BE2C (cell line): Measurements from ENCODE around the gene FUT6.
"Not testable (repeated sequence)": the region's sequence is repeated elsewhere in the genome, so short reads cannot be mapped to it uniquely, and the experiment has no call there.

Experiments
- DNase-seq: peaks from one replicate; pipeline ENCODE4 v3.0.0-alpha.2; 2020
- H3K27me3 ChIP-seq: fragments of 250-450 bp; sonication (Bioruptor Pico); 2 replicates; pipeline ENCODE4 v1.5.1; 2020; ENCODE audit warnings: mild to moderate bottlenecking
- H3K36me3 ChIP-seq: fragments of 250-450 bp; sonication (Bioruptor Pico); 2 replicates; pipeline ENCODE4 v1.5.1; 2020; ENCODE audit warnings: mild to moderate bottlenecking
- H3K4me1 ChIP-seq: fragments of 250-450 bp; sonication (Bioruptor Pico); 2 replicates; pipeline ENCODE4 v1.5.1; 2020
- H3K4me3 ChIP-seq: 2 replicates; pipeline ENCODE4 v1.5.1; 2011; ENCODE audit warnings: low read depth, low read length
- H3K9me3 ChIP-seq: fragments of 250-450 bp; sonication (Bioruptor Pico); 2 replicates; pipeline ENCODE4 v1.5.1; 2020
- TF ChIP-seq, protein P1 (sequence below): IDR thresholded peaks from 2 replicates; pipeline ENCODE4 v1.5.1; 2012; ENCODE audit warnings: mild to moderate bottlenecking, low read depth, low read length

The FUT6 gene

DNA sequence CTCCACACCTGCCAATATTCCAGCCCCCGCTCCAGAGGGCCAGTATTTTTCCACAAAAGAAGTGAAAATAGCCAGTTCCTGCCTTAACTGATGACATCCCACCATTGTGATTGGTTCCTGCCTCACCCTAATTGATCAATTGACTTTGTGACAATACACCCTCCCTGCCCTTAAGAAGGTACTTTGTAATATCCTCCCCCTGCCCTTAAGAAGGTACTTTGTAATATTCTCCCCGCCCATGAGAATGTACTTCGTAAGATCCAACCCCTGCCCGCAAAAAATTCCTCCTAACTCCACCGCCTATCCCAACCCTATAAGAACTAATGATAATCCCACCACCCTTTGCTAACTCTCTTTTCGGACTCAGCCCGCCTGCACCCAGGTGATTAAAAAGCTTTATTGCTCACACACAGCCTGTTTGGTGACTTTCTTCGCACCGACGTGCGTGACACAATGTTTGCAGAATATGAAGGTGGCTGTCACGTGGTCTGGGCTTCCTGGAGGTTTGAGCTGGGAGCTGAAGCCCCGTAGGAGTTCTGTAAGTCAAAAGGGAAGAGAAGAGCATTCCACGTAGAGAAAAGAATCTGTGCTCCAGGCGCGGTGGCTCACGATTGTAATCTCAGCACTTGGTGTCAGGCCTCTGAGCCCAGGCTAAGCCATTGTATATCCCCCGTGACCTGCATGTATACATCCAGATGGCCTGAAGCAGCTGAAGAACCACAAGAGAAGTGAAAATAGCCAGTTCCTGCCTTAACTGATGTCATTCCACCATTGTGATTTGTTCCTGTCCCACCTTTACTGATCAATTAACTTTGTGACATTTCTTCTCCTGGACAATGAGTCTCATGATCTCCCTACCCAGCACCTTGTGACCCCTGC is 17.9 kb upstream of the FUT6 start:
- H3K36me3 ChIP-seq: no peaks in the 10 kb centered on the region
- no peaks in the 10 kb centered on the region for H3K4me1 ChIP-seq
- TF ChIP-seq, protein P1, sequence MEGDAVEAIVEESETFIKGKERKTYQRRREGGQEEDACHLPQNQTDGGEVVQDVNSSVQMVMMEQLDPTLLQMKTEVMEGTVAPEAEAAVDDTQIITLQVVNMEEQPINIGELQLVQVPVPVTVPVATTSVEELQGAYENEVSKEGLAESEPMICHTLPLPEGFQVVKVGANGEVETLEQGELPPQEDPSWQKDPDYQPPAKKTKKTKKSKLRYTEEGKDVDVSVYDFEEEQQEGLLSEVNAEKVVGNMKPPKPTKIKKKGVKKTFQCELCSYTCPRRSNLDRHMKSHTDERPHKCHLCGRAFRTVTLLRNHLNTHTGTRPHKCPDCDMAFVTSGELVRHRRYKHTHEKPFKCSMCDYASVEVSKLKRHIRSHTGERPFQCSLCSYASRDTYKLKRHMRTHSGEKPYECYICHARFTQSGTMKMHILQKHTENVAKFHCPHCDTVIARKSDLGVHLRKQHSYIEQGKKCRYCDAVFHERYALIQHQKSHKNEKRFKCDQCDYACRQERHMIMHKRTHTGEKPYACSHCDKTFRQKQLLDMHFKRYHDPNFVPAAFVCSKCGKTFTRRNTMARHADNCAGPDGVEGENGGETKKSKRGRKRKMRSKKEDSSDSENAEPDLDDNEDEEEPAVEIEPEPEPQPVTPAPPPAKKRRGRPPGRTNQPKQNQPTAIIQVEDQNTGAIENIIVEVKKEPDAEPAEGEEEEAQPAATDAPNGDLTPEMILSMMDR: no peak
- H3K9me3 ChIP-seq: no peaks in the 10 kb centered on the region
- no peak for DNase-seq
- H3K27me3 ChIP-seq: no peaks in the 10 kb centered on the region
- H3K4me3 ChIP-seq: no peak overlapping the region

DNA sequence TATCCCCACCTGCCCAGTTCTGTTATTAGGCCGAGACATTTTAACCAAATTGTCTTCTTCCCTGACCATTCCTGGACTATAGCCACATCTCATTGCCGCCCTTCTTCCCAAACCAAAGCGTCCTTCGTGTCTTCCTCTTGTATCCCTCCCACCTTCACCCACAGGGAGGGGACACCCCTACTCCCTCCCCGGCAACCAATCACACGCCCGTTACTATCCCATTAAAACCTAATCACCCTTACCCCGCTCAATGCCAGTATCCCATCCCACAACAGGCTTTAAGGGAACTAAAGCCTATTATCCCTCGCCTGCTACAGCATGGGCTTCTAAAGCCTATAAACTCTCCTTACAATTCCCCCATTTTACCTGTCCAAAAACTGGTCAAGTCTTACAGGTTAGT is 15.6 kb upstream of the FUT6 start:
- not testable (repeated sequence) for DNase-seq, H3K9me3 ChIP-seq

GRCh38 chr19:5854121-5854520 is 14.6 kb upstream of the FUT6 start:
- H3K9me3 ChIP-seq, H3K4me1 ChIP-seq, H3K27me3 ChIP-seq, H3K36me3 ChIP-seq, DNase-seq, H3K4me3 ChIP-seq: not testable (repeated sequence)

More for the DNA sequence above, 15.6 kb upstream of the FUT6 start:
- not testable (repeated sequence) for H3K27me3 ChIP-seq, H3K36me3 ChIP-seq, H3K4me1 ChIP-seq, H3K4me3 ChIP-seq

GRCh38 chr19:5851302-5851701 is 11.8 kb upstream of the FUT6 start, which contains the start of gene FUT3:
FUT3 (minus strand) TSS chr19:5851449.
- TF ChIP-seq, protein P1: no peak

GRCh38 chr19:5850743-5851293 is 11.3 kb upstream of the FUT6 start:
- TF ChIP-seq, protein P1: no peak
- no peak for DNase-seq
- no peaks in the 10 kb centered on the region for H3K4me1 ChIP-seq
- H3K27me3 ChIP-seq: no peaks in the 10 kb centered on the region
- no peaks in the 10 kb centered on the region for H3K36me3 ChIP-seq
- H3K9me3 ChIP-seq: no peaks in the 10 kb centered on the region
- H3K4me3 ChIP-seq: no peak overlapping the region

More at GRCh38 chr19:5851302-5851701, 11.8 kb upstream of the FUT6 start, which contains the start of gene FUT3:
- Histone ChIP-seq H3K36me3 (no peaks in the 10 kb centered on the region), H3K9me3 (no peaks in the 10 kb centered on the region), H3K4me1 (no peaks in the 10 kb centered on the region), H3K27me3 (no peaks in the 10 kb centered on the region), H3K4me3 (no peak within 1 kb of the TSS)
- no peak for DNase-seq

DNA sequence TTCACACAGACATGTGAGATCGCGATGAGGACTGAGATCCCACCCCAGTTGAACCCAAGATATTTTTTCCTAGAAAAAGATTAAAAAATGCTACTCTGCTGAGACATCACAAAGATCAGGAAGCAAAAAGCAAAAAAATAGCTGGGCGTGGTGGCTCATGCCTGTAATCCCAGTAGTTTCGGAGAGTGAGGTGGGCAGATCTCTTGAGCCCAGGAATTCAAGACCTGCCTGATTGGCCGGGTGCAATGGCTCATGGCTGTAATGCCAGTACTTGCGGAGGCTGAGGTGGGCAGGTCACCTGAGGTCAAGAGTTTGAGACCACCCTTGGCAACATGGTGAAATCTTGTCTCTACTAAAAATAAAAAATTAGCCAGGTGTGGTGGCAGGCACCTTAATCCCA is 10.7 kb upstream of the FUT6 start:
- no peaks in the 10 kb centered on the region for H3K9me3 ChIP-seq
- H3K4me3 ChIP-seq: no peak overlapping the region
- no peaks in the 10 kb centered on the region for H3K36me3 ChIP-seq
- no peaks in the 10 kb centered on the region for H3K4me1 ChIP-seq
- no peaks in the 10 kb centered on the region for H3K27me3 ChIP-seq
- DNase-seq: no peak
- TF ChIP-seq, protein P1: no peak

- not testable (repeated sequence) for H3K4me3 ChIP-seq, H3K9me3 ChIP-seq, H3K4me1 ChIP-seq, H3K27me3 ChIP-seq, H3K36me3 ChIP-seq, DNase-seq
Observed at GRCh38 chr19:5848621-5849020, 9.1 kb upstream of the FUT6 start.

- DNase-seq, H3K4me3 ChIP-seq, H3K4me1 ChIP-seq, H3K27me3 ChIP-seq, H3K9me3 ChIP-seq, H3K36me3 ChIP-seq: not testable (repeated sequence)
Observed at GRCh38 chr19:5847846-5848245, 8.3 kb upstream of the FUT6 start.
